Activated naive CD8-positive, alpha-beta T cell (primary cell): ENCODE measurements around the gene ZNF726.
"Not testable (repeated sequence)": the region's sequence is repeated elsewhere in the genome, so short reads cannot be mapped to it uniquely, and the experiment has no call there.

Source experiments
- H3K27ac Mint-ChIP-seq: one replicate; pipeline ENCODE4 v1.8.0; 2021; ENCODE audit warnings: mixed read lengths
- H3K27me3 Mint-ChIP-seq: one replicate; pipeline ENCODE4 v1.8.0; 2021; ENCODE audit warnings: mixed read lengths
- H3K36me3 Mint-ChIP-seq: one replicate; pipeline ENCODE4 v1.8.0; 2021; ENCODE audit warnings: mixed read lengths
- H3K4me1 Mint-ChIP-seq: one replicate; pipeline ENCODE4 v1.8.0; 2021; ENCODE audit warnings: low read depth, mixed read lengths
- H3K4me3 Mint-ChIP-seq: one replicate; pipeline ENCODE4 v1.8.0; 2021; ENCODE audit warnings: mild to moderate bottlenecking, mixed read lengths
- H3K9me3 Mint-ChIP-seq: one replicate; pipeline ENCODE4 v1.8.0; 2021; ENCODE audit warnings: low read depth, mixed read lengths

ZNF726 gene

DNA sequence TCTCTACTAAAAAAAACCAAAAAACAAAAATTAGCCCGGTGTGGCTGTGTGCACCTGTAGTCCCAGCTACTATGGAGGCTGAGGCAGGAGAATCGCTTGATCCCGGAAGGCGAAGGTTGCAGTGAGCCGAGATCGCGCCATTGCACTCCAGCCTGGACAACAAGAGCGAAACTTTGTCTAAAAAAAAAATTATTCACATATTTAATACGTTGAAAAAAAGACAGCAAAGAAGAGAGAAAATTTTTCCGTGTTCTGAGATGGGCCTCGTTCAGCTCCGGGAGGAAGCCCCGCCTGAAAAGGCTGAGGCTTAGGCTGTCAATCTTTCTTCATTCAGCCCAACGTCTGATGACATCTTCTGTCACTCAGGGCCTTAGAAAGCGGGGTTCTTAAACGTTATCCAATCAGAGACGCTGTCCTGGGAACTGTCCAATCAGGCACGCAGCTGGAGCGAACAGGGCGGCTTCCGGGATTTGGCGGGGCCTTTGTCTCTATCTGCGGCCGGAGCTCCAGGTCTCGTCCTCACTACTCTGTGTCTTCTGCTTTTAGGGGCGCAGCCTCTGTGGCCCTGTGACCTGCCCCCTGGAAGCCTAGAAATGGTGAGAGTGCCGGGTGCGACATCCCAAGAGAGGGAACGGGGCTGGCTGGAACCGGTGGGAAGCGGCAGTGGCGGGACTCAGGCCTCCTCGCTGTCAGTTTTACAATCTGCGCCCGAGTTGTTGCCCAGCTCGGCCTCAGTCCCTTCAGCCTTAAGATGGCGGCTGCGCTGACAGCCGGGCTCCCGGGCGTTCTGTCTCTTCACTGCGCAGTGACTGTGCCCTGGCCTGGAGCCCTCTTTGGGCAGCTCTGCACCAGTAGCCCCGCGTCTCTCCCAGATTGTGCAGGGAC, at the start of gene ZNF726:
ZNF726 (plus strand) TSS at position 485 of the 885 bp plus-strand sequence; CDS start at position 594, 109 bp downstream.
- Mint-ChIP-seq H3K4me1 (peaks cover 9% of the 10 kb centered on the region), H3K4me3 (peak within 1 kb of the TSS; percentile 94), H3K27me3 (no peaks in the 10 kb centered on the region), H3K27ac (peak within 1 kb of the TSS; percentile 90), H3K36me3 (peaks cover 4% of the 10 kb centered on the region), H3K9me3 (no peaks in the 10 kb centered on the region)

- no peaks in the 10 kb centered on the region for H3K27me3 Mint-ChIP-seq
- H3K4me1 Mint-ChIP-seq: no peaks in the 10 kb centered on the region
- H3K9me3 Mint-ChIP-seq: no peaks in the 10 kb centered on the region
- no peaks in the 10 kb centered on the region for H3K36me3 Mint-ChIP-seq
- H3K27ac Mint-ChIP-seq: no peak overlapping the region
- no peak overlapping the region for H3K4me3 Mint-ChIP-seq
Measured at GRCh38 chr19:23867895-23868294, 46.8 kb upstream of the ZNF726 start.

- H3K27me3 Mint-ChIP-seq: no peaks in the 10 kb centered on the region
- no peaks in the 10 kb centered on the region for H3K36me3 Mint-ChIP-seq
- no peaks in the 10 kb centered on the region for H3K4me1 Mint-ChIP-seq
- H3K27ac Mint-ChIP-seq: no peak overlapping the region
- no peaks in the 10 kb centered on the region for H3K9me3 Mint-ChIP-seq
- H3K4me3 Mint-ChIP-seq: no peak overlapping the region
Measured at GRCh38 chr19:23868630-23869029, 46.1 kb upstream of the ZNF726 start.

GRCh38 chr19:23872282-23872919, 42.3 kb upstream of the ZNF726 start:
- Mint-ChIP-seq H3K27ac (no peak overlapping the region), H3K36me3 (no peaks in the 10 kb centered on the region), H3K9me3 (no peaks in the 10 kb centered on the region), H3K27me3 (peaks cover 5% of the 10 kb centered on the region), H3K4me3 (no peak overlapping the region), H3K4me1 (no peaks in the 10 kb centered on the region)

- Mint-ChIP-seq H3K36me3 (no peaks in the 10 kb centered on the region), H3K4me3 (no peak overlapping the region), H3K27ac (no peak overlapping the region), H3K4me1 (no peaks in the 10 kb centered on the region), H3K9me3 (peaks cover 8% of the 10 kb centered on the region), H3K27me3 (peaks cover 13% of the 10 kb centered on the region)
Measured at GRCh38 chr19:23876261-23876660, 38.4 kb upstream of the ZNF726 start.

- peaks cover 13% of the 10 kb centered on the region for H3K27me3 Mint-ChIP-seq
- H3K27ac Mint-ChIP-seq, H3K4me1 Mint-ChIP-seq, H3K36me3 Mint-ChIP-seq, H3K4me3 Mint-ChIP-seq, H3K9me3 Mint-ChIP-seq: not testable (repeated sequence)
Measured at GRCh38 chr19:23876756-23877155, 37.9 kb upstream of the ZNF726 start.

- H3K27me3 Mint-ChIP-seq: peaks cover 8% of the 10 kb centered on the region
- peaks cover 11% of the 10 kb centered on the region for H3K9me3 Mint-ChIP-seq
- no peak overlapping the region for H3K4me3 Mint-ChIP-seq
- H3K4me1 Mint-ChIP-seq: no peaks in the 10 kb centered on the region
- H3K27ac Mint-ChIP-seq: no peak overlapping the region
- H3K36me3 Mint-ChIP-seq: no peaks in the 10 kb centered on the region
Measured at GRCh38 chr19:23882493-23882892, 32.2 kb upstream of the ZNF726 start.

GRCh38 chr19:23884363-23884762, 30.3 kb upstream of the ZNF726 start:
- Mint-ChIP-seq H3K27ac (no peak overlapping the region), H3K36me3 (no peaks in the 10 kb centered on the region), H3K4me3 (no peak overlapping the region), H3K9me3 (peaks cover 17% of the 10 kb centered on the region), H3K27me3 (no peaks in the 10 kb centered on the region), H3K4me1 (no peaks in the 10 kb centered on the region)

DNA sequence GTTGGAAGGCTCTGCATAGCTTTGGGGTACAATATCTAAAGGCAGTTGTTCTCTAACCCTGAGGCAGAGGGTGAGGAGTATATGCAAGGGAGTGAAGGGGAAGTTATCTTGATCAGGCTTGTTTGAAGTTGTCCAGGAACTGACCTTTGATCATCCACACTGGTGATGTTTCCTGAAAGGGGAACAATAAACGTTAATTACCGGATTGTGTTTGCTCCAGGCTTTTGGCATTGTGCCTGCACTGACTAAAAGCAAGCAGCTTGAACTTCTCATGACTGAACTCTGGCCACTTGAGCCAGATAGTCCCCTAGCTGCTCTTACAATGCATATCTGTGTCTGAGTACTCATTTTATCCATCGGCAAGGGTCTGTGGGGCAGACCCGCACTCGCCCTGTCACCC, 27.0 kb upstream of the ZNF726 start:
- H3K4me3 Mint-ChIP-seq: no peak overlapping the region
- H3K27ac Mint-ChIP-seq: no peak overlapping the region
- H3K27me3 Mint-ChIP-seq: no peaks in the 10 kb centered on the region
- H3K36me3 Mint-ChIP-seq: no peaks in the 10 kb centered on the region
- H3K9me3 Mint-ChIP-seq: peaks cover 9% of the 10 kb centered on the region
- no peaks in the 10 kb centered on the region for H3K4me1 Mint-ChIP-seq

DNA sequence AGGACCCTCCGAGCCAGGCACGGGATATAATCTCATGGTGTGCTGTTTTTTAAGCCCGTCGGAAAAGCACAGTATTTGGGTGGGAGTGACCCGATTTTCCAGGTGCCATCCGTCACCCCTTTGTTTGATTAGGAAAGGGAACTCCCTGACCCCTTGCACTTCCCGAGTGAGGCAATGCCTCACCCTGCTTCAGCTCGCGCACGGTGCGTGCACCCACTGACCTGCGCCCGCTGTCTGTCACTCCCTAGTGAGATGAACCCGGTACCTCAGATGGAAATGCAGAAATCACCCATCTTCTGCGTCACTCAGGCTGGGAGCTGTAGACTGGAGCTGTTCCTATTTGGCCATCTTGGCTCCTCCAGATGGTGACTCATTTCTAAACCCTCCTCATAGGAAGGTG, 18.6 kb upstream of the ZNF726 start:
- not testable (repeated sequence) for H3K4me3 Mint-ChIP-seq, H3K9me3 Mint-ChIP-seq, H3K27ac Mint-ChIP-seq, H3K4me1 Mint-ChIP-seq, H3K27me3 Mint-ChIP-seq, H3K36me3 Mint-ChIP-seq

DNA sequence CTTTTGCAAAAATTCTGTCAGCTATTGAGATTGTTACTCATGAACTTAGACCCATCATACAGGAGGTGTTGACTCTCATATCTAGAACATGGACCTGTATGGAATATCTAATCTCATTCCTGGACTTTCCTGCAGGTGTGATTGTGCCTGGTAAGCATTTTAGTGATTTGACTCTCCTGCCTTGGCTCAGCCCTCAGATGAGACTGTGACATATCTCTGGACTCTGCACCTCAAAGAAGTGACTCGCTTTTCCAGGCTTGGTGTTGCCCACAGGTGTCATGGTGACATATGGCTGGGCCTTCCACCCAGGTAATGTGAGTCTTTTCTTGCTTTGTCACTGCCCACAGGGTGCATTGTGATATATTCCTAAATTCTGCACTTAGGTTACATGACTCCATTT, 17.8 kb upstream of the ZNF726 start:
- peaks cover 5% of the 10 kb centered on the region for H3K9me3 Mint-ChIP-seq
- H3K4me1 Mint-ChIP-seq: no peaks in the 10 kb centered on the region
- peaks cover 4% of the 10 kb centered on the region for H3K36me3 Mint-ChIP-seq
- H3K27ac Mint-ChIP-seq: no peak overlapping the region
- H3K4me3 Mint-ChIP-seq: no peak overlapping the region
- peaks cover 1% of the 10 kb centered on the region for H3K27me3 Mint-ChIP-seq

DNA sequence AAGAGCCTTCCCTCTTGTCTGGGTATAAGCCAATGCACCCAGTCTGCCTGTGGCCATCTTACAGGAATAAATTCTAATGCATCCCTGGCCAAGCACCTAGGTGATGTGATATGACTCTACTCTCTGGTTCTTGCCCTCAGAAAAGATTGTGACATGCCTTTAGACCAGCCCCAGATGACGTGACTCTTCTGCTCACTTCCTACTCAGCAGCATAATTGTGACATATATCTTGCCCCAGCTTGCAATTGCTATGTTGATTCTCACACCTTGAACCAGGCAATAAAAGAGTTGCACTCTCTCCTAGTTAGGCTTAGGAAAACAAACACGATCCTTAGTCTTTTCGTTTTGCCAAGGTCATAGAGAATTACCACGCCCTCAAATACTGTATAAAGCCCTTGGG, 13.3 kb upstream of the ZNF726 start:
- peaks cover 11% of the 10 kb centered on the region for H3K9me3 Mint-ChIP-seq
- peaks cover 3% of the 10 kb centered on the region for H3K27me3 Mint-ChIP-seq
- H3K4me3 Mint-ChIP-seq: no peak overlapping the region
- no peak overlapping the region for H3K27ac Mint-ChIP-seq
- no peaks in the 10 kb centered on the region for H3K4me1 Mint-ChIP-seq
- peaks cover 8% of the 10 kb centered on the region for H3K36me3 Mint-ChIP-seq

GRCh38 chr19:23904406-23904805, 10.3 kb upstream of the ZNF726 start:
- Mint-ChIP-seq H3K4me3 (no peak overlapping the region), H3K9me3 (peaks cover 7% of the 10 kb centered on the region), H3K4me1 (no peaks in the 10 kb centered on the region), H3K27ac (no peak overlapping the region), H3K36me3 (peaks cover 7% of the 10 kb centered on the region), H3K27me3 (peaks cover 3% of the 10 kb centered on the region)

DNA sequence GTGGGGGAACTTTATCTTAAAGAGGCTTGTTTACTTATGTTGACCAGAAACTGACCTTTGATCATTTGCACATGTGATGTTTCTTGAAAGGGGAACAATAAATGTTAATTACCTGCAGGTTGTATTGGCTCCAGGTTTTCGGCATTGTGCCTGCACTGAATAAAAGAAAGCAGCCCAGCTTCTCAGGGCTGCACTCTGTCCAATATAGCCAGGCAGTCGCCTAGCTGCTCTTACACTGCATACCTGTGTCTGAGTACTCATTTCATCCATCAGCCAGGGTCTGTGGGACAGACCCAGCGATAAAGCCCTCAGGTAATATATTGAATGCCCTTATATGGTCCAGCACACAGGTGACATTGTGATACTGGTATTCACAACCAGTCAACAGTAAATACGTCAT, 8.9 kb upstream of the ZNF726 start:
- Mint-ChIP-seq H3K9me3 (peaks cover 7% of the 10 kb centered on the region), H3K36me3 (peaks cover 7% of the 10 kb centered on the region), H3K27me3 (peaks cover 3% of the 10 kb centered on the region), H3K27ac (no peak overlapping the region), H3K4me3 (no peak overlapping the region), H3K4me1 (no peaks in the 10 kb centered on the region)

DNA sequence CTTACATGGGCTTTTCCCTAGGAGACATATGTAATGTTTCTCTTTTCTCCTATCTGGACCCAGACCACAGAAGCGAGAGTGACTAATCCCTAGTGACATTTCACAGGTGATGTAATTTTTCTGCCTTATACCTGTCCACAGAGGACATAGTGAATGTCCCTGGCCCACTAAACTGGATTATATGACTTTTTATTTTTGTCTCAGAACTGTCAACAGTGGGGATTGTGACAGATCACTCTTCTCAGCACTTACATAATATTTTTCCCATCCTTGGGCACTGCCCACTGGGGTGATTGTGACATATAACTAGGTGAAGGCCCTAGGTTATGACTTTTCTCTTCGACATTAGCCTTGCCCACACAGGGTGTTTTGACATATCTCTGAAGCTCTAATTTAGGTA, 7.9 kb upstream of the ZNF726 start:
- H3K27me3 Mint-ChIP-seq: peaks cover 3% of the 10 kb centered on the region
- H3K36me3 Mint-ChIP-seq: peaks cover 7% of the 10 kb centered on the region
- H3K4me3 Mint-ChIP-seq: no peak overlapping the region
- H3K4me1 Mint-ChIP-seq: no peaks in the 10 kb centered on the region
- no peak overlapping the region for H3K27ac Mint-ChIP-seq
- peaks cover 7% of the 10 kb centered on the region for H3K9me3 Mint-ChIP-seq
